OCI-LY7 (cell line): Measurements from ENCODE around the gene ARTN.

Experiments
- EZH2phosphoT487 ChIP-seq: fragments of 200-600 bp; sonication (generic); IDR thresholded peaks from 2 replicates; pipeline ENCODE4 v1.6.1; 2018; ENCODE audit warnings: low read depth, borderline replicate concordance, mild to moderate bottlenecking, mixed run types, antibody characterized with exemption, low read length, moderate library complexity, mixed read lengths
- TF ChIP-seq, protein P1 (sequence below): fragments of 200-600 bp; sonication (generic); conservative IDR thresholded peaks from 2 replicates; pipeline ENCODE4 v1.5.1; 2014; ENCODE audit warnings: mild to moderate bottlenecking, antibody characterized with exemption, low read length, moderate library complexity, mixed read lengths

DNA sequence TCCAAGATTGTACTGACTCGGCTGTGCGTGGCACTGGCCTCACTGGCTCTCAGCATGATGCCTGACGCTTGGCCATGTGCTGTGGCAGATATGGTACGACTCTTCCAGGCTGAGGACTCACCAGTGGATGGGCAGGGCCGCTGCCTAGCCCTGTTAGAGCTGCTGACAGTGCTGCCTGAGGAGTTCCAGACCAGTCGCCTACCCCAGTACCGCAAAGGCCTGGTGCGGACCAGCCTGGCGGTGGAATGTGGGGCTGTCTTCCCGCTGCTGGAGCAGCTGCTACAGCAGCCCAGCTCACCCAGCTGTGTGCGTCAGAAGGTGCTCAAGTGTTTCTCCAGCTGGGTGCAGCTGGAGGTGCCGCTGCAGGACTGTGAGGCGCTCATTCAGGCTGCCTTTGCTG, 16.1 kb downstream of the ARTN start:
- TF ChIP-seq, protein P1, sequence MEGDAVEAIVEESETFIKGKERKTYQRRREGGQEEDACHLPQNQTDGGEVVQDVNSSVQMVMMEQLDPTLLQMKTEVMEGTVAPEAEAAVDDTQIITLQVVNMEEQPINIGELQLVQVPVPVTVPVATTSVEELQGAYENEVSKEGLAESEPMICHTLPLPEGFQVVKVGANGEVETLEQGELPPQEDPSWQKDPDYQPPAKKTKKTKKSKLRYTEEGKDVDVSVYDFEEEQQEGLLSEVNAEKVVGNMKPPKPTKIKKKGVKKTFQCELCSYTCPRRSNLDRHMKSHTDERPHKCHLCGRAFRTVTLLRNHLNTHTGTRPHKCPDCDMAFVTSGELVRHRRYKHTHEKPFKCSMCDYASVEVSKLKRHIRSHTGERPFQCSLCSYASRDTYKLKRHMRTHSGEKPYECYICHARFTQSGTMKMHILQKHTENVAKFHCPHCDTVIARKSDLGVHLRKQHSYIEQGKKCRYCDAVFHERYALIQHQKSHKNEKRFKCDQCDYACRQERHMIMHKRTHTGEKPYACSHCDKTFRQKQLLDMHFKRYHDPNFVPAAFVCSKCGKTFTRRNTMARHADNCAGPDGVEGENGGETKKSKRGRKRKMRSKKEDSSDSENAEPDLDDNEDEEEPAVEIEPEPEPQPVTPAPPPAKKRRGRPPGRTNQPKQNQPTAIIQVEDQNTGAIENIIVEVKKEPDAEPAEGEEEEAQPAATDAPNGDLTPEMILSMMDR: no peak
- no peak for TF ChIP-seq EZH2phosphoT487
